Non-pigmented ciliary epithelial cell (primary cell): Measurements from ENCODE around the gene XKR7.

Source experiments
- DNase-seq: peaks from one replicate; pipeline ENCODE4 v3.0.0-alpha.2; 2010; ENCODE audit warnings: low read depth

Gene XKR7

GRCh38 chr20:31979713-31980426 lies 11.9 kb downstream of the XKR7 start:
- DNase-seq, result no peak

GRCh38 chr20:31981784-31982183 lies 13.8 kb downstream of the XKR7 start:
- DNase-seq, result no peak

- no peak for DNase-seq
These were observed 17.1 kb downstream of the XKR7 start for GRCh38 chr20:31984981-31985471.

GRCh38 chr20:31987744-31988143 lies 19.8 kb downstream of the XKR7 start:
- no peak for DNase-seq

- no peak for DNase-seq
These were observed 20.6 kb downstream of the XKR7 start for GRCh38 chr20:31988430-31989015.

- no peak for DNase-seq
These were observed 21.2 kb downstream of the XKR7 start for GRCh38 chr20:31989030-31989645.

- DNase-seq, result no peak
These were observed 22.8 kb downstream of the XKR7 start for GRCh38 chr20:31990641-31991338.

- DNase-seq, result no peak
These were observed 23.4 kb downstream of the XKR7 start for GRCh38 chr20:31991339-31991705.

- no peak for DNase-seq
These were observed 24.1 kb downstream of the XKR7 start for GRCh38 chr20:31992086-31992485.

GRCh38 chr20:31996996-31997395 lies 29.0 kb downstream of the XKR7 start:
- no peak for DNase-seq

GRCh38 chr20:31998246-31998645 lies 30.3 kb downstream of the XKR7 start:
- no peak for DNase-seq

- no peak for DNase-seq
These were observed 35.4 kb downstream of the XKR7 start for GRCh38 chr20:32003325-32003724.

- DNase-seq, result no peak
These were observed 37.0 kb downstream of the XKR7 start for GRCh38 chr20:32004963-32005362.

- no peak for DNase-seq
These were observed 38.1 kb downstream of the XKR7 start for GRCh38 chr20:32006053-32006452.

- DNase-seq, result no peak
These were observed 39.2 kb downstream of the XKR7 start for GRCh38 chr20:32006841-32007786.

- no peak for DNase-seq
These were observed 40.1 kb downstream of the XKR7 start for GRCh38 chr20:32007787-32008616.

- DNase-seq, result no peak
These were observed 41.6 kb downstream of the XKR7 start for GRCh38 chr20:32009564-32009963.

GRCh38 chr20:32010101-32010500 lies 42.1 kb downstream of the XKR7 start, which contains the start of gene CCM2L:
Gene CCM2L, plus strand, starts transcription at chr20:32010438. Its CDS starts 17 bp downstream, at chr20:32010455.
- no peak for DNase-seq

GRCh38 chr20:32010666-32011065 lies 42.7 kb downstream of the XKR7 start:
- DNase-seq, result no peak

- DNase-seq, result no peak
These were observed 44.3 kb downstream of the XKR7 start for GRCh38 chr20:32012159-32012688.
